Naive B cell (primary cell): ENCODE measurements around the gene MAP1LC3B. TPM values are rescaled to one million over a fixed set of nuclear protein-coding genes. Genes with fewer than 3 reads are reported as not detected.
A peak's percentile ranks its signal among the peaks of the same experiment; 100 is the strongest.

Source experiments
- ATAC-seq, 2 donors: fragments of 150-1000 bp; cut with Tn5 transposase; 2 replicates each; pipeline ENCODE4 v1.10.0; 2021; ENCODE audit warnings: low read depth in 2 of 2, mild to moderate bottlenecking in 2 of 2, moderate library complexity in 2 of 2
- DNase-seq: peaks from one replicate; pipeline ENCODE4 v3.0.0; 2022
- H3K27ac Mint-ChIP-seq, 6 donors: one replicate each; pipeline ENCODE4 v1.8.0; 2020 to 2022; ENCODE audit warnings: mild to moderate bottlenecking in 6 of 6, mixed read lengths in 6 of 6, moderate library complexity in 5 of 6, inconsistent platforms in 2 of 6
- H3K27me3 Mint-ChIP-seq, 3 donors: one replicate each; pipeline ENCODE4 v1.8.0; 2021 to 2022; ENCODE audit warnings: mixed read lengths in 3 of 3, mild to moderate bottlenecking in 1 of 3
- H3K36me3 Mint-ChIP-seq, 2 donors: one replicate each; pipeline ENCODE4 v1.8.0; 2020 to 2022; ENCODE audit warnings: mixed read lengths in 2 of 2, inconsistent platforms in 1 of 2, mild to moderate bottlenecking in 1 of 2
- H3K4me1 Mint-ChIP-seq, 3 donors: one replicate each; pipeline ENCODE4 v1.8.0; 2020 to 2022; ENCODE audit warnings: mixed read lengths in 3 of 3, inconsistent platforms in 1 of 3, mild to moderate bottlenecking in 1 of 3, moderate library complexity in 1 of 3
- H3K4me3 Mint-ChIP-seq, 8 donors: one replicate each; pipeline ENCODE4 v1.8.0; 2020 to 2022; ENCODE audit warnings: mild to moderate bottlenecking in 8 of 8, mixed read lengths in 8 of 8, moderate library complexity in 8 of 8, inconsistent platforms in 2 of 8
- H3K9me3 Mint-ChIP-seq, 7 donors: one replicate each; pipeline ENCODE4 v1.8.0; 2020 to 2022; ENCODE audit warnings: mixed read lengths in 7 of 7, mild to moderate bottlenecking in 5 of 7, inconsistent platforms in 2 of 7, moderate library complexity in 1 of 7
- polyA plus RNA-seq, 6 donors: library from polyadenylated mRNA; unstranded; fragments of 300-500 nt; fragmentation: Illumina TruSeq; gene quantifications; one replicate each; pipeline ENCODE4 v1.2.3, GENCODE V29; 2021; ENCODE audit warnings: low read depth in 6 of 6

Gene MAP1LC3B
- polyA plus RNA-seq, 6 donors from 2014 or later, result 142 to 196 (median 164) TPM

GRCh38 chr16:87423429-87423828 is 31.3 kb downstream of the MAP1LC3B start:
- H3K4me3 Mint-ChIP-seq, result no peak overlapping the region
- H3K9me3 Mint-ChIP-seq, result no peaks in the 10 kb centered on the region
- no peak for DNase-seq
- no peaks in the 10 kb centered on the region for H3K36me3 Mint-ChIP-seq
- no peak for ATAC-seq
- no peaks in the 10 kb centered on the region for H3K27me3 Mint-ChIP-seq
- no peaks in the 10 kb centered on the region for H3K4me1 Mint-ChIP-seq
- H3K27ac Mint-ChIP-seq, result no peak overlapping the region

GRCh38 chr16:87424266-87424665 is 32.1 kb downstream of the MAP1LC3B start:
- DNase-seq (no peak), ATAC-seq (no peak)
- no peaks in the 10 kb centered on the region for H3K9me3 Mint-ChIP-seq
- H3K4me3 Mint-ChIP-seq, result no peak overlapping the region
- no peak overlapping the region for H3K27ac Mint-ChIP-seq
- H3K4me1 Mint-ChIP-seq, result no peaks in the 10 kb centered on the region
- H3K36me3 Mint-ChIP-seq, result no peaks in the 10 kb centered on the region
- H3K27me3 Mint-ChIP-seq, result no peaks in the 10 kb centered on the region

GRCh38 chr16:87425941-87426340 is 33.8 kb downstream of the MAP1LC3B start:
- Mint-ChIP-seq H3K27me3 (no peaks in the 10 kb centered on the region), H3K9me3 (no peaks in the 10 kb centered on the region), H3K36me3 (no peaks in the 10 kb centered on the region), H3K4me1 (no peaks in the 10 kb centered on the region), H3K4me3 (no peak overlapping the region), H3K27ac (no peak overlapping the region)
- DNase-seq (no peak), ATAC-seq (no peak)

- Mint-ChIP-seq H3K9me3 (no peaks in the 10 kb centered on the region), H3K27ac (peak overlapping the region in 1 of 6 donors; percentile 7), H3K27me3 (no peaks in the 10 kb centered on the region), H3K4me3 (no peak overlapping the region), H3K4me1 (no peaks in the 10 kb centered on the region), H3K36me3 (no peaks in the 10 kb centered on the region)
- ATAC-seq, result no peak
- DNase-seq, result no peak
Measured at GRCh38 chr16:87426423-87427215, 34.5 kb downstream of the MAP1LC3B start.

- no peak for DNase-seq
- ATAC-seq, result no peak
- Mint-ChIP-seq H3K36me3 (no peaks in the 10 kb centered on the region), H3K27me3 (peaks cover 0 to 4% (median 0%) of the 10 kb centered on the region in 3 donors), H3K4me1 (peaks cover 0 to 8% (median 5%) of the 10 kb centered on the region in 3 donors), H3K9me3 (no peaks in the 10 kb centered on the region), H3K27ac (no peak overlapping the region), H3K4me3 (no peak overlapping the region)
Measured at GRCh38 chr16:87431926-87432325, 39.8 kb downstream of the MAP1LC3B start.

GRCh38 chr16:87432330-87432915 is 40.3 kb downstream of the MAP1LC3B start:
- Mint-ChIP-seq H3K4me1 (peaks cover 0 to 8% (median 5%) of the 10 kb centered on the region in 3 donors), H3K4me3 (no peak overlapping the region), H3K27me3 (peaks cover 0 to 4% (median 0%) of the 10 kb centered on the region in 3 donors), H3K36me3 (no peaks in the 10 kb centered on the region), H3K27ac (no peak overlapping the region), H3K9me3 (no peaks in the 10 kb centered on the region)
- ATAC-seq (no peak), DNase-seq (no peak)

- Mint-ChIP-seq H3K4me3 (no peak overlapping the region), H3K9me3 (no peaks in the 10 kb centered on the region)
Measured at GRCh38 chr16:87434146-87434667, 42.1 kb downstream of the MAP1LC3B start.

GRCh38 chr16:87435372-87436224 is 43.5 kb downstream of the MAP1LC3B start:
- no peaks in the 10 kb centered on the region for H3K9me3 Mint-ChIP-seq
- DNase-seq (no peak), ATAC-seq (no peak)
- peaks cover 0 to 4% (median 0%) of the 10 kb centered on the region in 3 donors for H3K27me3 Mint-ChIP-seq
- H3K4me3 Mint-ChIP-seq, result no peak overlapping the region
- H3K27ac Mint-ChIP-seq, result no peak overlapping the region
- peaks cover 0 to 8% (median 5%) of the 10 kb centered on the region in 3 donors for H3K4me1 Mint-ChIP-seq
- no peaks in the 10 kb centered on the region for H3K36me3 Mint-ChIP-seq

More at GRCh38 chr16:87434146-87434667, 42.1 kb downstream of the MAP1LC3B start:
- ATAC-seq, result no peak
- H3K27me3 Mint-ChIP-seq, result peaks cover 0 to 4% (median 0%) of the 10 kb centered on the region in 3 donors
- DNase-seq, result no peak
- H3K36me3 Mint-ChIP-seq, result no peaks in the 10 kb centered on the region
- H3K27ac Mint-ChIP-seq, result no peak overlapping the region
- H3K4me1 Mint-ChIP-seq, result peaks cover 0 to 8% (median 5%) of the 10 kb centered on the region in 3 donors

GRCh38 chr16:87436225-87437172 is 44.4 kb downstream of the MAP1LC3B start:
- H3K36me3 Mint-ChIP-seq, result no peaks in the 10 kb centered on the region
- peak overlapping the region in 1 of 8 donors; percentile 9 for H3K4me3 Mint-ChIP-seq
- no peak overlapping the region for H3K27ac Mint-ChIP-seq
- DNase-seq (no peak), ATAC-seq (no peak)
- H3K27me3 Mint-ChIP-seq, result peaks cover 0 to 4% (median 0%) of the 10 kb centered on the region in 3 donors
- no peaks in the 10 kb centered on the region for H3K9me3 Mint-ChIP-seq
- H3K4me1 Mint-ChIP-seq, result peaks cover 0 to 8% (median 5%) of the 10 kb centered on the region in 3 donors

GRCh38 chr16:87437327-87437726 is 45.2 kb downstream of the MAP1LC3B start:
- Mint-ChIP-seq H3K27ac (no peak overlapping the region), H3K36me3 (no peaks in the 10 kb centered on the region), H3K4me1 (peaks cover 0 to 8% (median 5%) of the 10 kb centered on the region in 3 donors), H3K27me3 (peaks cover 0 to 4% (median 0%) of the 10 kb centered on the region in 3 donors), H3K9me3 (no peaks in the 10 kb centered on the region), H3K4me3 (no peak overlapping the region)
- no peak for ATAC-seq
- no peak for DNase-seq

GRCh38 chr16:87437911-87438610 is 45.9 kb downstream of the MAP1LC3B start:
- Mint-ChIP-seq H3K27ac (no peak overlapping the region), H3K4me1 (peaks cover 0 to 8% (median 5%) of the 10 kb centered on the region in 3 donors), H3K9me3 (no peaks in the 10 kb centered on the region), H3K36me3 (no peaks in the 10 kb centered on the region), H3K27me3 (peaks cover 0 to 3% (median 0%) of the 10 kb centered on the region in 3 donors), H3K4me3 (no peak overlapping the region)
- DNase-seq (no peak), ATAC-seq (no peak)

GRCh38 chr16:87438611-87438985 is 46.5 kb downstream of the MAP1LC3B start:
- Mint-ChIP-seq H3K27me3 (no peaks in the 10 kb centered on the region), H3K27ac (no peak overlapping the region), H3K9me3 (no peaks in the 10 kb centered on the region), H3K4me3 (no peak overlapping the region), H3K4me1 (peaks cover 0 to 8% (median 5%) of the 10 kb centered on the region in 3 donors), H3K36me3 (no peaks in the 10 kb centered on the region)
- no peak for DNase-seq
- ATAC-seq, result no peak
